GM06990 (cell line): Measurements from ENCODE around the gene SLC6A12.

ENCODE experiments used
- DNase-seq: peaks from one replicate; pipeline ENCODE4 v3.0.0-alpha.2; 2011; ENCODE audit not compliant: insufficient read length; ENCODE audit errors: extremely low read depth
- H3K27me3 ChIP-seq: replicated peaks from 2 replicates; pipeline ENCODE4 v1.6.0; 2011; ENCODE audit warnings: low read length; ENCODE audit not compliant: control insufficient read depth, insufficient read depth
- H3K36me3 ChIP-seq: 2 replicates; pipeline ENCODE4 v1.5.1; 2011; ENCODE audit warnings: low read length; ENCODE audit not compliant: control insufficient read depth, insufficient read depth
- H3K4me3 ChIP-seq: replicated peaks from 2 replicates; pipeline ENCODE4 v1.5.1; 2011; ENCODE audit warnings: low read depth, mild to moderate bottlenecking, control low read depth, low read length
- TF ChIP-seq, protein P1 (sequence below): IDR thresholded peaks from 2 replicates; pipeline ENCODE4 v1.5.1; 2011; ENCODE audit warnings: low read length, control low read depth, mild to moderate bottlenecking, inconsistent platforms; ENCODE audit not compliant: insufficient read depth, poor library complexity, severe bottlenecking

The SLC6A12 gene

DNA sequence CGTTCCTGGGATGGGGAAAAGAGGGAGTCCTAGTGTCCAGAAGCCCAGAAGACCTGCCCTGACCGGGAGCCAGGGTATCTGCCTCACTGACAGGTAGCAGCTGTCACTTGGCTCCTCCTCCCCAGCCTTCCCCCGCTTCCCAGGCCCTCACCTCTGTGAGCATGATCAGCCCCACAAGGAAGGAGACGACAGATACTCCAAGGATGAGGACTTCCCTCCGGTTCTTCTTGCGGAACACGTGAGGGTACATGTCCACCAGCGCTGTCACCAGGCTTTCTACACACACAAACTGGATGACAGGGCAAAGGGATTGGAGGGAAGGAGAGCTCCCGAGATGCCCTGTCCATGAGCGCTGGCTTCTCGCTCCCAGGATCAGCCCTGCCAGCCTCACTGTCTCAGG lies 9.9 kb upstream of the SLC6A12 start:
- Histone ChIP-seq H3K4me3 (no peak overlapping the region), H3K36me3 (no peaks in the 10 kb centered on the region), H3K27me3 (peaks cover 1% of the 10 kb centered on the region)
- no peak for DNase-seq
- TF ChIP-seq, protein P1, sequence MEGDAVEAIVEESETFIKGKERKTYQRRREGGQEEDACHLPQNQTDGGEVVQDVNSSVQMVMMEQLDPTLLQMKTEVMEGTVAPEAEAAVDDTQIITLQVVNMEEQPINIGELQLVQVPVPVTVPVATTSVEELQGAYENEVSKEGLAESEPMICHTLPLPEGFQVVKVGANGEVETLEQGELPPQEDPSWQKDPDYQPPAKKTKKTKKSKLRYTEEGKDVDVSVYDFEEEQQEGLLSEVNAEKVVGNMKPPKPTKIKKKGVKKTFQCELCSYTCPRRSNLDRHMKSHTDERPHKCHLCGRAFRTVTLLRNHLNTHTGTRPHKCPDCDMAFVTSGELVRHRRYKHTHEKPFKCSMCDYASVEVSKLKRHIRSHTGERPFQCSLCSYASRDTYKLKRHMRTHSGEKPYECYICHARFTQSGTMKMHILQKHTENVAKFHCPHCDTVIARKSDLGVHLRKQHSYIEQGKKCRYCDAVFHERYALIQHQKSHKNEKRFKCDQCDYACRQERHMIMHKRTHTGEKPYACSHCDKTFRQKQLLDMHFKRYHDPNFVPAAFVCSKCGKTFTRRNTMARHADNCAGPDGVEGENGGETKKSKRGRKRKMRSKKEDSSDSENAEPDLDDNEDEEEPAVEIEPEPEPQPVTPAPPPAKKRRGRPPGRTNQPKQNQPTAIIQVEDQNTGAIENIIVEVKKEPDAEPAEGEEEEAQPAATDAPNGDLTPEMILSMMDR = no peak

DNA sequence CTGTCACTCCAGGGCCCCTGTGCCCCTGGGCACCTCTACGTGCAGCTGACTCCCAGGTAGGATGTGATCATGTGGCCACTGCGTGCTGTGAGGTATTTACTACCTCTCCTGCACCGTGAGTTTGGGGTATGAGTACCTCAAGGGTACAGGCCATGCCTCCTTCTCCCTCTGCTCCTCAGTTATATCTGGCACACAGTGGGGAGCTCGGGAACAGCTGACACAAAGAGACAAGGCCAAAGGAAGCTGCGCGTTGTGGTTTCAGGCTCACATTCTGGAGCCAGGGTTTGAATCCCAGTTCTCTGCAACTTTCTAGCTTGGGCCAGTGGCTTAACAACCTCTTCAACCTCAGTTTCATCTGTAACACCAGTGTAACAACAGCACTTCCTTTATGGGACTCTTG lies 7.8 kb upstream of the SLC6A12 start:
- no peak for DNase-seq
- TF ChIP-seq, protein P1 = no peak
- H3K27me3 ChIP-seq = peaks cover 1% of the 10 kb centered on the region
- no peak overlapping the region for H3K4me3 ChIP-seq
- H3K36me3 ChIP-seq = no peaks in the 10 kb centered on the region

DNA sequence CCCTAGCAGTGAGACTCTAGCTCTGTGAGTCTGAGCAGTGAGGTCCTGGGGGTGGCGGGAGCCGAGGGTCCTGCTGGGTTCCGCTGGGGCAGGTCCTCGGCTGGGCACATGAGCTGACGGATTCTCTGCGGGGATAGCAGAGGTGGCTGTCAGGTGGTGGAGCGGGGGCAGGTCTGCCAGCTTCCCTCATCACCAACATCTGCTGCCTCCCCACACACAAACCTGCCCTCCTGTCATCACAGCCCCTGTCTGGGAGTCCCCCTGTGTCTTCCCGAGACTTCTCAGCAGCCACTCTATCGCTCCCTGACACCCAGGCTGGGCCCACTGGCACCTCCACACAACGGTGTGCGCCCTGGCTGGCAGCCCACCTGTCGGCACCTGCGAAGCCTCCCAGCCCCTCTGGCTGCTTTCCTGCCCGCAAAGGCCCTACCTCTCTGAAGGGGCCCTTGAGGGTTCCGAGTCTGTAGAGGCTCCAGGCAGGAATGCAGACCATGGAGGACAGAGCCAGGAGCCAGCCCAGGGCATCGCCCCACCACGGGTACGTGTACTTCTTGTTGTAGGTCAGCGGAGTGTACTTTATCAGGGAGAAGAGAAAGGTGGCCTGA lies 7.1 kb upstream of the SLC6A12 start:
- TF ChIP-seq, protein P1 = no peak
- H3K4me3 ChIP-seq = no peak overlapping the region
- DNase-seq = no peak
- H3K27me3 ChIP-seq = peaks cover 1% of the 10 kb centered on the region
- no peaks in the 10 kb centered on the region for H3K36me3 ChIP-seq

DNA sequence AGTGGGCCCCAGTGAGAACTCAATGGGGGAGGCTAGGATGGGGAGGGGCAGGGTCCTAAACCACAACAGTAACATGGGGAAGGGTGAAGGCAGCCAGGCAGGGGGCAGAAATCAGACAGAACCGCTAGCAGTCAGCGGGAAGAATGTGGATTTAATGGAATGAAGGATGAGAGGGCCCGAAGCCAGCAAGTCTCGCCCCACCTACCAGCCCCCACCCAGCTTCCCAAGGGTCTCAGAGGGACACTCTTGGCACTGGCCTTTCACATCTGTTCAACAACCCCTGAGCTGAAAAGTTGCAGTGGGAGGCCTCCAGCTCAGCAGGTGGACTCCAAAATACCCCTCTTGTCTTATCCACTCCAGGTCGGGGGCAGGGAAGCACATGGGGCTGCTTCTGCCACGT lies 6.5 kb upstream of the SLC6A12 start:
- DNase-seq = no peak
- TF ChIP-seq, protein P1 = no peak
- Histone ChIP-seq H3K36me3 (no peaks in the 10 kb centered on the region), H3K27me3 (peaks cover 1% of the 10 kb centered on the region), H3K4me3 (no peak overlapping the region)

DNA sequence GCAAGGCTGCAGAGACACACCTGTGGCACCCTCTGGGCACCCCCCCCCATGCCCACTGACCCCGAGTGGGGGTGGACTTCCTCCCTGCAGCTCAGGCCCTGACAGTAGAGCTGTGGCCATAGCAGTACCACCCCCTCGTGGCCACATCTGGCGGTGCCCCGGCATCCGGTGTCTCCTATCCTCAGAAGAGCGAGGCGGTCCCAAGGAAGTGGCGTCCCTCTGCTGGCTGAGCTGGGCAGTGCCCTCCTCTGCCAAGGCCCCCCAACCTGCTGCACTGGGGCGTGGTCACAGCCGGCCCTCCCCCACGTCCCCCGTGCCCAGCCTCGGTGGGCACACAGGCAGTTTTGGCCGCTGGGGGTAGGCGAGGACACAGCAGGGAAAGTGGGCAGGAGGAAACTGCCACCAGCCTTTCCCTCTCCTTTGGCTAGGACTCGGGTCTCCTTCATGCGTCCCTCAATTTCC lies 6.0 kb upstream of the SLC6A12 start:
- TF ChIP-seq, protein P1 = peak; percentile 90
- no peaks in the 10 kb centered on the region for H3K36me3 ChIP-seq
- peaks cover 1% of the 10 kb centered on the region for H3K27me3 ChIP-seq
- no peak overlapping the region for H3K4me3 ChIP-seq
- DNase-seq = peak; percentile 76
